ENCODE results near the gene DNAJC5G. TPM values are rescaled to one million over a fixed set of nuclear protein-coding genes. Genes with fewer than 3 reads are reported as not detected.

Gene DNAJC5G
- total and polyA plus RNA-seq, 9 of the 15 experiments (the other 6 are each of a cell fraction or from before 2014, with no cell fraction given), result not detected

- peak; percentile 92 for TF ChIP-seq GABPB1 (CRISPR knock-in tag; IDR thresholded peaks at IDR 0.05)
- 0 out of 2 replicates have a peak, but pooled peaks have one; percentile 58 for TF ChIP-seq PATZ1 (CRISPR knock-in tag; IDR thresholded peaks at IDR 0.05; ENCODE audit: borderline replicate concordance)
- no peak for TF ChIP-seq ETV5 (CRISPR knock-in tag; IDR thresholded peaks at IDR 0.05; ENCODE audit: low read depth)
- no peak for TF ChIP-seq HNRNPH1 (optimal IDR thresholded peaks at IDR 0.05; ENCODE audit: low read depth, low read length)
- TF ChIP-seq HNRNPL (IDR thresholded peaks at IDR 0.05; ENCODE audit: low read depth, low read length), result no peak
- TF ChIP-seq PML (IDR thresholded peaks at IDR 0.05; ENCODE audit: low read length), result peak; percentile 84
- peak; percentile 40 for TF ChIP-seq CCNT2 (IDR thresholded peaks at IDR 0.05; ENCODE audit: borderline replicate concordance, extremely low read depth, insufficient read length, low read depth, low read length)
- TF ChIP-seq POLR2H (tag; IDR thresholded peaks at IDR 0.05; ENCODE audit: low read depth), result peak; percentile 89
- TF ChIP-seq NFATC3 (IDR thresholded peaks at IDR 0.05), result no peak
- no peak for TF ChIP-seq SMARCA5 (IDR thresholded peaks at IDR 0.05)
- TF ChIP-seq ZNF23 (CRISPR knock-in tag; IDR thresholded peaks at IDR 0.05), result 0 out of 2 replicates have a peak, but pooled peaks have one; percentile 40
- TF ChIP-seq, protein P1, sequence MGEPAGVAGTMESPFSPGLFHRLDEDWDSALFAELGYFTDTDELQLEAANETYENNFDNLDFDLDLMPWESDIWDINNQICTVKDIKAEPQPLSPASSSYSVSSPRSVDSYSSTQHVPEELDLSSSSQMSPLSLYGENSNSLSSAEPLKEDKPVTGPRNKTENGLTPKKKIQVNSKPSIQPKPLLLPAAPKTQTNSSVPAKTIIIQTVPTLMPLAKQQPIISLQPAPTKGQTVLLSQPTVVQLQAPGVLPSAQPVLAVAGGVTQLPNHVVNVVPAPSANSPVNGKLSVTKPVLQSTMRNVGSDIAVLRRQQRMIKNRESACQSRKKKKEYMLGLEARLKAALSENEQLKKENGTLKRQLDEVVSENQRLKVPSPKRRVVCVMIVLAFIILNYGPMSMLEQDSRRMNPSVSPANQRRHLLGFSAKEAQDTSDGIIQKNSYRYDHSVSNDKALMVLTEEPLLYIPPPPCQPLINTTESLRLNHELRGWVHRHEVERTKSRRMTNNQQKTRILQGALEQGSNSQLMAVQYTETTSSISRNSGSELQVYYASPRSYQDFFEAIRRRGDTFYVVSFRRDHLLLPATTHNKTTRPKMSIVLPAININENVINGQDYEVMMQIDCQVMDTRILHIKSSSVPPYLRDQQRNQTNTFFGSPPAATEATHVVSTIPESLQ (CRISPR knock-in tag; IDR thresholded peaks at IDR 0.05), result peak; percentile 2; the same call in 1 of the 2 replicates
- no peak for TF ChIP-seq CBX2 (IDR thresholded peaks at IDR 0.05; ENCODE audit: insufficient read depth, low read length, poor library complexity, severe bottlenecking)
- 0 out of 2 replicates have a peak, but pooled peaks have one; percentile 38 for TF ChIP-seq TGIF2 (CRISPR knock-in tag; IDR thresholded peaks at IDR 0.05)
- no peak for TF ChIP-seq ZNF165 (CRISPR knock-in tag; IDR thresholded peaks at IDR 0.05; ENCODE audit: borderline replicate concordance)
- no peak for TF ChIP-seq ZNF79 (CRISPR knock-in tag; IDR thresholded peaks at IDR 0.05; ENCODE audit: low read depth)
- no peak for TF ChIP-seq PHTF2 (CRISPR knock-in tag; IDR thresholded peaks at IDR 0.05)
- no peak for TF ChIP-seq CBFB (CRISPR knock-in tag; IDR thresholded peaks at IDR 0.05)
- TF ChIP-seq FOXA1 (IDR thresholded peaks at IDR 0.05; ENCODE audit: borderline replicate concordance), result no peak
- TF ChIP-seq SRSF3 (IDR thresholded peaks at IDR 0.05; ENCODE audit: insufficient read depth, low read length), result no peak
- no peak for TF ChIP-seq NELFE (IDR thresholded peaks at IDR 0.05; ENCODE audit: insufficient read depth, insufficient read length)
These were observed 47.7 kb downstream of the DNAJC5G start, which contains the start of gene MPV17 (continued) for GRCh38 chr2:27322766-27323595.

Data from K562 (cell line).